IMR-90 (cell line): Measurements from ENCODE around the gene MRPL32. TPM values are rescaled to one million over a fixed set of nuclear protein-coding genes. Genes with fewer than 3 reads are reported as not detected.
"Not testable (repeated sequence)": the region's sequence is repeated elsewhere in the genome, so short reads cannot be mapped to it uniquely, and the experiment has no call there.

Experiments
- ATAC-seq: fragments of 200-7000 bp; cut with Tn5 transposase; 2 replicates; pipeline ENCODE4 v1.9.1; 2020; ENCODE audit warnings: low read depth, mild to moderate bottlenecking, moderate library complexity
- BruUV-seq: library from RNA; stranded (reverse); fragments of 400-500 nt; replicated peaks from 2 replicates; lab custom pipeline; 2021; lab: Mats Ljungman, UMichigan
- CTCF ChIA-PET: fragments of 300-600 bp; formaldehyde crosslinking; extraction: SDS; loops from one replicate; lab custom pipeline; 2021; ENCODE audit warnings: antibody characterized with exemption; lab: Yijun Ruan, JAX
- POLR2A ChIA-PET: fragments of 300-600 bp; sonication (Branson Sonifier 250); formaldehyde crosslinking; loops from one replicate; lab custom pipeline; 2022; ENCODE audit warnings: antibody characterized with exemption; ENCODE audit not compliant: unreplicated experiment; lab: Charles Lee
- DNase-seq: peaks from one replicate; pipeline ENCODE4 v3.0.0; 2013
- H2AFZ ChIP-seq: replicated peaks from 2 replicates; pipeline ENCODE3; 2013; ENCODE audit warnings: low read length, mild to moderate bottlenecking; ENCODE audit not compliant: poor library complexity
- H2AK5ac ChIP-seq: 2 replicates; pipeline ENCODE4 v1.6.1; 2013; ENCODE audit warnings: low read depth, low read length, inconsistent platforms
- H2AK9ac ChIP-seq: replicated peaks from 2 replicates; pipeline ENCODE3; 2013; ENCODE audit warnings: mild to moderate bottlenecking, low read depth, low read length, moderate library complexity; ENCODE audit not compliant: poor library complexity
- H2BK120ac ChIP-seq: 2 replicates; pipeline ENCODE4 v1.6.1; 2013; ENCODE audit warnings: low read depth, low read length, inconsistent platforms
- H2BK15ac ChIP-seq: 3 replicates; pipeline ENCODE4 v1.6.1; 2013; ENCODE audit warnings: low read depth, low read length, inconsistent platforms
- H2BK20ac ChIP-seq: 2 replicates; pipeline ENCODE4 v1.6.1; 2013; ENCODE audit warnings: low read depth, mild to moderate bottlenecking, inconsistent platforms, low read length, moderate library complexity
- H2BK5ac ChIP-seq: 2 replicates; pipeline ENCODE4 v1.6.1; 2013; ENCODE audit warnings: mild to moderate bottlenecking, low read depth, low read length, inconsistent platforms; ENCODE audit not compliant: poor library complexity, severe bottlenecking
- H3K14ac ChIP-seq: replicated peaks from 2 replicates; pipeline ENCODE4 v1.6.1; 2013; ENCODE audit warnings: low read depth, low read length, inconsistent platforms
- H3K18ac ChIP-seq: 2 replicates; pipeline ENCODE4 v1.6.1; 2013; ENCODE audit warnings: low read depth, low read length, control low read depth
- H3K23ac ChIP-seq: 2 replicates; pipeline ENCODE4 v1.6.1; 2013; ENCODE audit warnings: low read depth, low read length, inconsistent platforms
- H3K27ac ChIP-seq: 2 replicates; pipeline ENCODE4 v1.5.1; 2013; ENCODE audit warnings: mild to moderate bottlenecking, control low read depth, low read length; ENCODE audit not compliant: insufficient read depth
- H3K27me3 ChIP-seq: 2 replicates; pipeline ENCODE4 v1.6.1; 2013; ENCODE audit warnings: low read length; ENCODE audit not compliant: control insufficient read depth, insufficient read depth
- H3K36me3 ChIP-seq: 2 replicates; pipeline ENCODE4 v1.6.1; 2013; ENCODE audit warnings: low read length, mixed read lengths; ENCODE audit not compliant: control insufficient read depth, insufficient read depth
- H3K4ac ChIP-seq: 2 replicates; pipeline ENCODE4 v1.6.1; 2013; ENCODE audit warnings: low read depth, low read length, inconsistent platforms
- H3K4me1 ChIP-seq: 2 replicates; pipeline ENCODE4 v1.6.1; 2013; ENCODE audit warnings: low read length, mixed read lengths; ENCODE audit not compliant: control insufficient read depth, insufficient read depth
- H3K4me2 ChIP-seq: 2 replicates; pipeline ENCODE4 v1.6.1; 2013; ENCODE audit warnings: low read depth, mild to moderate bottlenecking, control low read depth, low read length, moderate library complexity
- H3K4me3 ChIP-seq: 2 replicates; pipeline ENCODE4 v1.5.1; 2013; ENCODE audit warnings: low read depth, mild to moderate bottlenecking, control low read depth, low read length, moderate library complexity; ENCODE audit not compliant: insufficient read depth
- H3K56ac ChIP-seq: 2 replicates; pipeline ENCODE4 v1.6.1; 2013; ENCODE audit warnings: low read length, inconsistent platforms; ENCODE audit not compliant: insufficient read depth; ENCODE audit errors: extremely low read depth
- H3K79me1 ChIP-seq, 2 experiments: 2 replicates each; pipeline ENCODE4 v1.6.1; 2013; ENCODE audit warnings: low read length in 2 of 2, inconsistent platforms in 1 of 2, low read depth in 1 of 2
- H3K9ac ChIP-seq: 2 replicates; pipeline ENCODE4 v1.6.1; 2013; ENCODE audit warnings: low read depth, low read length, control low read depth
- H3K9me1 ChIP-seq: 2 replicates; pipeline ENCODE4 v1.6.1; 2013; ENCODE audit warnings: low read length, inconsistent platforms; ENCODE audit not compliant: insufficient read depth
- H3K9me3 ChIP-seq: 2 replicates; pipeline ENCODE4 v1.6.1; 2013; ENCODE audit warnings: low read length; ENCODE audit not compliant: control insufficient read depth, insufficient read depth
- H4K20me1 ChIP-seq: 2 replicates; pipeline ENCODE4 v1.6.1; 2013; ENCODE audit warnings: low read length, inconsistent platforms; ENCODE audit not compliant: insufficient read depth
- H4K5ac ChIP-seq: 2 replicates; pipeline ENCODE4 v1.6.1; 2013; ENCODE audit warnings: mild to moderate bottlenecking, low read depth, low read length, control low read depth
- H4K8ac ChIP-seq, 2 experiments: 2 replicates each; pipeline ENCODE4 v1.6.1; 2013; ENCODE audit warnings: low read depth in 2 of 2, low read length in 2 of 2, control low read depth in 1 of 2, inconsistent platforms in 1 of 2
- H4K91ac ChIP-seq: 2 replicates; pipeline ENCODE4 v1.6.1; 2013; ENCODE audit warnings: low read depth, low read length, inconsistent platforms; ENCODE audit not compliant: insufficient read depth
- CEBPB ChIP-seq: IDR thresholded peaks from 2 replicates; pipeline ENCODE4 v1.6.1; 2012; ENCODE audit warnings: low read depth, low read length, improper control_type of control experiment
- RAD21 ChIP-seq: IDR thresholded peaks from 2 replicates; pipeline ENCODE4 v1.6.1; 2012; ENCODE audit warnings: low read length, improper control_type of control experiment
- WGBS, 2 experiments: methylation state at CpG; one replicate each; pipeline versions ENCODE4 v1.1.5 to v1.1.7; 2013; ENCODE audit warnings: missing lambda C conversion rate in 2 of 2; ENCODE audit not compliant: insufficient read length in 1 of 2; ENCODE audit errors: extremely low coverage in 2 of 2; 5-methylcytosine and 5-hydroxymethylcytosine counted together
- dilution Hi-C: fragments of 300-500 bp; cut with HindIII; formaldehyde crosslinking; loops from one replicate; pipeline ENCODE4 v1.14.3; 2018; ENCODE audit warnings: low sequenced_read_pairs; ENCODE audit not compliant: unreplicated experiment
- in situ Hi-C: fragments of 300-500 bp; cut with MboI; formaldehyde crosslinking; loops from 3 replicates; pipeline ENCODE4 v1.14.3; 2019; ENCODE audit warnings: low sequenced_read_pairs, inconsistent platforms, mixed read lengths
- intact Hi-C: fragments of 100-400 bp; cut with micrococcal nuclease; formaldehyde crosslinking; loops from 2 replicates; pipeline ENCODE4 v1.10.0; 2022
- polyA plus RNA-seq, 3 experiments: library from polyadenylated mRNA; depleted of rRNA; stranded (reverse); fragments of >200 nt; gene quantifications; 2 replicates each; pipeline ENCODE4 v1.2.3, GENCODE V29; 2012; ENCODE audit warnings: low replicate concordance in 1 of 3
- total RNA-seq: library from RNA; depleted of rRNA; stranded (reverse); fragments of >200 nt; gene quantifications from 2 replicates; pipeline ENCODE4 v1.2.3, GENCODE V29; 2012

MRPL32 gene
- total and polyA plus RNA-seq, 2 of the 4 experiments (the other 2 are of a cell fraction), result 42.3 to 75.3 TPM

GRCh38 chr7:42883950-42884349, 48.2 kb upstream of the MRPL32 start:
- BruUV-seq, result no TSS peak
- H2BK15ac ChIP-seq, result no peak overlapping the region
- H3K9me3 ChIP-seq, result no peaks in the 10 kb centered on the region
- H3K9me1 ChIP-seq, result no peaks in the 10 kb centered on the region
- dilution Hi-C loops (no loop called here), in situ Hi-C loops (loop anchor here (10.0 kb wide), 1 partner anchor 939 kb away; no protein-coding TSS in a partner anchor), intact Hi-C loops (no loop called here)
- H4K8ac ChIP-seq, result no peak overlapping the region
- TF ChIP-seq CEBPB, result peak; percentile 40; the same call in 1 of the 2 replicates
- TF ChIP-seq RAD21, result no peak
- no peak overlapping the region for H2AK5ac ChIP-seq
- H4K91ac ChIP-seq, result no peak overlapping the region
- no peaks in the 10 kb centered on the region for H3K79me1 ChIP-seq
- H2BK120ac ChIP-seq, result no peak overlapping the region
- H2BK20ac ChIP-seq, result no peak overlapping the region
- H3K27me3 ChIP-seq, result no peaks in the 10 kb centered on the region
- no peak overlapping the region for H3K23ac ChIP-seq
- no peak overlapping the region for H3K4me2 ChIP-seq
- ChIA-PET CTCF (no interaction called here), POLR2A (no interaction called here)
- no CpG with 5 or more reads among the region's 6 CpGs for WGBS, 2 experiments
- H4K5ac ChIP-seq, result no peak overlapping the region
- ATAC-seq (0 out of 2 replicates have a peak, but pooled peaks have one; percentile 15), DNase-seq (peak; percentile 22)
- H3K18ac ChIP-seq, result no peak overlapping the region
- no peak overlapping the region for H3K56ac ChIP-seq
- no peak overlapping the region for H3K9ac ChIP-seq
- no peak overlapping the region for H2BK5ac ChIP-seq
- no peak overlapping the region for H2AK9ac ChIP-seq
- H3K36me3 ChIP-seq, result no peaks in the 10 kb centered on the region
- no peak overlapping the region for H3K4ac ChIP-seq
- no peak overlapping the region for H3K14ac ChIP-seq
- H4K20me1 ChIP-seq, result no peaks in the 10 kb centered on the region
- peaks cover 8% of the 10 kb centered on the region; the same call in 1 of the 2 replicates for H3K4me1 ChIP-seq
- peak overlapping the region; percentile 21 for H2AFZ ChIP-seq
- H3K27ac ChIP-seq, result no peak overlapping the region
- H3K4me3 ChIP-seq, result no peak overlapping the region

- H4K20me1 ChIP-seq, H3K4me2 ChIP-seq, DNase-seq, H2BK5ac ChIP-seq, H3K27me3 ChIP-seq, H2AFZ ChIP-seq, H3K4ac ChIP-seq, H4K91ac ChIP-seq, H3K79me1 ChIP-seq, H3K56ac ChIP-seq, H3K9ac ChIP-seq, H3K4me1 ChIP-seq, POLR2A ChIA-PET, H3K14ac ChIP-seq, CTCF ChIA-PET, H2BK15ac ChIP-seq, intact Hi-C loops, H2BK20ac ChIP-seq, H4K8ac ChIP-seq, H3K18ac ChIP-seq, H2AK5ac ChIP-seq, BruUV-seq, dilution Hi-C loops, ATAC-seq, H3K9me1 ChIP-seq, H3K27ac ChIP-seq, H2AK9ac ChIP-seq, H3K36me3 ChIP-seq, H2BK120ac ChIP-seq, H3K9me3 ChIP-seq, H4K5ac ChIP-seq, H3K4me3 ChIP-seq, H3K23ac ChIP-seq: not testable (repeated sequence)
- in situ Hi-C loops, result loop anchor here (10.0 kb wide), 1 partner anchor 940 kb away; no protein-coding TSS in a partner anchor
- WGBS, 2 experiments, result 100% methylated on average over 1 of the region's 8 CpGs; no CpG with 5 or more reads in 1 of the 2 experiments
These were observed 47.0 kb upstream of the MRPL32 start for GRCh38 chr7:42885183-42885582.
